Endothelial cell of umbilical vein (primary cell): ENCODE results near the gene PDCD6IP. TPM values are rescaled to one million over a fixed set of nuclear protein-coding genes. Genes with fewer than 3 reads are reported as not detected.

Experiments used
- BruUV-seq: library from RNA; stranded (reverse); fragments of 400-500 nt; replicated peaks from 2 replicates; lab custom pipeline; 2021; lab: Mats Ljungman, UMichigan
- CTCF ChIA-PET: fragments of 300-600, 350-600 bp; sonication (Branson Sonifier 250); formaldehyde crosslinking; loops from one replicate; lab custom pipeline; 2021; ENCODE audit warnings: antibody characterized with exemption, inconsistent platforms; lab: Charles Lee
- POLR2A ChIA-PET: fragments of 300-600, 350-600 bp; sonication (Branson Sonifier 250); formaldehyde crosslinking; loops from one replicate; lab custom pipeline; 2021; ENCODE audit warnings: antibody characterized with exemption, inconsistent platforms; lab: Charles Lee
- DNase-seq: peaks from one replicate; pipeline ENCODE4 v3.0.0-alpha.2; 2011; ENCODE audit warnings: low read depth, low spot score
- FAIRE-seq: peaks from 2 replicates; lab custom pipeline; 2011; peaks lifted over from hg19 to GRCh38; lab: Jason Lieb, UNC
- H2AFZ ChIP-seq: 2 replicates; pipeline ENCODE4 v1.6.0; 2012; ENCODE audit warnings: low read depth, low read length, control low read depth, inconsistent platforms
- H3K27ac ChIP-seq: 2 replicates; pipeline ENCODE4 v1.5.1; 2011; ENCODE audit warnings: low read depth, mild to moderate bottlenecking, control low read depth, low read length, moderate library complexity; ENCODE audit not compliant: insufficient read depth
- H3K27me3 ChIP-seq, 2 experiments: 2 replicates each; pipeline versions ENCODE4 v1.6.0 to v1.6.1; 2011; ENCODE audit warnings: low read length in 2 of 2, mixed read lengths in 1 of 2; ENCODE audit not compliant: control insufficient read depth in 2 of 2, insufficient read depth in 2 of 2
- H3K36me3 ChIP-seq, 2 experiments: 2 replicates in 1 of 2; 3 replicates in 1 of 2; pipeline ENCODE4 v1.5.1; 2011; ENCODE audit warnings: low read length in 2 of 2, mild to moderate bottlenecking in 1 of 2, moderate library complexity in 1 of 2; ENCODE audit not compliant: control insufficient read depth in 2 of 2, insufficient read depth in 2 of 2; ENCODE audit errors: extremely low read depth in 1 of 2
- H3K4me1 ChIP-seq: 3 replicates; pipeline ENCODE4 v1.5.1; 2011; ENCODE audit warnings: mild to moderate bottlenecking, low read length; ENCODE audit not compliant: control insufficient read depth, insufficient read depth; ENCODE audit errors: extremely low read depth
- H3K4me2 ChIP-seq: 2 replicates; pipeline ENCODE4 v1.6.1; 2011; ENCODE audit warnings: low read length, control low read depth, mixed read lengths; ENCODE audit not compliant: insufficient read depth
- H3K4me3 ChIP-seq, 3 experiments: fragments of 200-600 bp in 1 of 3; sonication (generic), shearing (Covaris generic) in 1 of 3; replicated peaks in 1 of 3; 2 replicates each; pipeline ENCODE4 v1.5.1; 2011 to 2016; ENCODE audit warnings: control low read depth in 3 of 3, low read length in 3 of 3, mild to moderate bottlenecking in 2 of 3, inconsistent platforms in 1 of 3, low read depth in 1 of 3, moderate library complexity in 1 of 3; ENCODE audit not compliant: insufficient read depth in 1 of 3
- H3K79me2 ChIP-seq: 2 replicates; pipeline ENCODE4 v1.6.0; 2012; ENCODE audit warnings: low read length, inconsistent platforms; ENCODE audit not compliant: control insufficient read depth, insufficient read depth
- H3K9ac ChIP-seq: replicated peaks from 2 replicates; pipeline ENCODE3; 2011; ENCODE audit warnings: low read length, control low read depth; ENCODE audit not compliant: insufficient read depth; ENCODE audit errors: extremely low read depth
- H3K9me1 ChIP-seq: replicated peaks from 3 replicates; pipeline ENCODE4 v1.6.0; 2011; ENCODE audit warnings: mild to moderate bottlenecking, low read length; ENCODE audit not compliant: control insufficient read depth, insufficient read depth; ENCODE audit errors: extremely low read depth
- H3K9me3 ChIP-seq: replicated peaks from 2 replicates; pipeline ENCODE4 v1.5.1; 2012; ENCODE audit warnings: low read length, inconsistent platforms; ENCODE audit not compliant: control insufficient read depth, insufficient read depth
- H4K20me1 ChIP-seq: replicated peaks from 2 replicates; pipeline ENCODE3; 2011; ENCODE audit warnings: mild to moderate bottlenecking, low read length; ENCODE audit not compliant: control insufficient read depth, insufficient read depth; ENCODE audit errors: extremely low read depth
- CTCF ChIP-seq, 2 donors: IDR thresholded peaks; 1 replicate in 1 of 2; 2 replicates in 1 of 2; pipeline ENCODE4 v1.5.1; 2011; ENCODE audit warnings: low read length in 2 of 2, mild to moderate bottlenecking in 2 of 2, moderate library complexity in 2 of 2, control low read depth in 1 of 2, inconsistent platforms in 1 of 2, low read depth in 1 of 2; ENCODE audit not compliant: insufficient read depth in 1 of 2; ENCODE audit errors: extremely low read depth in 1 of 2
- EZH2 ChIP-seq: IDR thresholded peaks from 2 replicates; pipeline ENCODE4 v1.6.1; 2012; ENCODE audit warnings: borderline replicate concordance, low read depth, mild to moderate bottlenecking, moderate library complexity, low read length, inconsistent platforms; ENCODE audit not compliant: severe bottlenecking
- FOS ChIP-seq: IDR thresholded peaks from 2 replicates; pipeline ENCODE4 v1.6.1; 2011; ENCODE audit warnings: mild to moderate bottlenecking, low read length, moderate library complexity, borderline replicate concordance; ENCODE audit not compliant: insufficient read depth
- GATA2 ChIP-seq: IDR thresholded peaks from 2 replicates; pipeline ENCODE4 v1.7.0; 2011; ENCODE audit warnings: low read depth, mild to moderate bottlenecking, moderate library complexity, mixed read lengths, low read length; ENCODE audit not compliant: insufficient read length, insufficient read depth
- JUN ChIP-seq: IDR thresholded peaks from 2 replicates; pipeline ENCODE4 v1.6.1; 2011; ENCODE audit warnings: borderline replicate concordance, low read depth; ENCODE audit not compliant: insufficient read length, insufficient read depth
- MAX ChIP-seq: IDR thresholded peaks from 2 replicates; pipeline ENCODE4 v1.6.1; 2011; ENCODE audit not compliant: insufficient read depth, insufficient read length
- MYC ChIP-seq: IDR thresholded peaks from one replicate; pipeline ENCODE4 v1.6.1; 2011; ENCODE audit warnings: mild to moderate bottlenecking, low read depth, low read length
- POLR2A ChIP-seq: IDR thresholded peaks from 2 replicates; pipeline ENCODE4 v1.6.1; 2012; ENCODE audit warnings: low read depth, mild to moderate bottlenecking, control low read depth, low read length
- POLR2AphosphoS5 ChIP-seq: IDR thresholded peaks from 2 replicates; pipeline ENCODE4 v1.6.1; 2012; ENCODE audit warnings: low read depth, mild to moderate bottlenecking, control low read depth, low read length, moderate library complexity; ENCODE audit not compliant: insufficient read depth
- dilution Hi-C: fragments of 300-500 bp; cut with MboI; formaldehyde crosslinking; loops from one replicate; pipeline ENCODE4 v1.15.0; 2019; ENCODE audit warnings: low sequenced_read_pairs; ENCODE audit not compliant: extremely low pct_ligation_motif_present
- intact Hi-C: fragments of 100-400 bp; cut with micrococcal nuclease; formaldehyde crosslinking; loops from one replicate; pipeline ENCODE4 v1.10.0; 2022
- polyA plus RNA-seq, 4 experiments: library from polyadenylated mRNA; depleted of rRNA in 3 of 4; stranded (reverse) in 3 of 4; unstranded in 1 of 4; fragments of >200 nt; gene quantifications; 2 replicates each; pipeline versions ENCODE4 v1.2.1 to v1.2.3, GENCODE V29; 2011 to 2012; ENCODE audit warnings: missing spikeins in 1 of 4
- total RNA-seq: library from RNA; stranded (reverse); gene quantifications from 2 replicates; pipeline ENCODE4 v1.2.3, GENCODE V29; 2021

Gene PDCD6IP
- total and polyA plus RNA-seq, 2 donors (not counting 3 experiments of a cell fraction or from before 2014, with no cell fraction given) = 106 to 265 TPM

GRCh38 chr3:33750211-33750548 lies 48.2 kb upstream of the PDCD6IP start:
- dilution Hi-C loops (no loop called here), intact Hi-C loops (no loop called here)
- no peak for FAIRE-seq
- Histone ChIP-seq H3K4me3 (no peak overlapping the region), H4K20me1 (no peaks in the 10 kb centered on the region), H3K9me1 (no peaks in the 10 kb centered on the region), H3K36me3 (no peaks in the 10 kb centered on the region), H3K4me2 (no peak overlapping the region), H2AFZ (no peak overlapping the region), H3K4me1 (no peaks in the 10 kb centered on the region), H3K79me2 (no peaks in the 10 kb centered on the region), H3K27me3 (no peaks in the 10 kb centered on the region), H3K9ac (no peak overlapping the region), H3K9me3 (no peaks in the 10 kb centered on the region), H3K27ac (no peak overlapping the region)
- CTCF ChIA-PET = interaction anchor here (1.5 to 2.6 kb wide), 2 partner anchors 9 to 37 kb away, joined by 5 to 6 read pairs; no protein-coding TSS in a partner anchor
- POLR2A ChIA-PET = interaction anchor here (0.7 kb wide), 1 partner anchor 255 kb away, joined by 7 read pairs; no protein-coding TSS in a partner anchor
- no peak for TF ChIP-seq POLR2A
- TF ChIP-seq CTCF (IDR thresholded peaks at IDR 0.05; ENCODE audit: extremely low read depth in 1 of 2, insufficient read depth in 1 of 2, low read depth in 1 of 2, low read length in 2 of 2) = no peak
- no peak for TF ChIP-seq MYC
- TF ChIP-seq POLR2AphosphoS5 = no peak
- no peak for TF ChIP-seq EZH2
- TF ChIP-seq MAX = no peak
- TF ChIP-seq JUN = no peak
- no peak for TF ChIP-seq FOS
- TF ChIP-seq GATA2 = no peak
- DNase-seq = no peak
- no TSS peak for BruUV-seq
